Keratinocyte (primary cell): Measurements from ENCODE around the gene PTGES. TPM values are rescaled to one million over a fixed set of nuclear protein-coding genes. Genes with fewer than 3 reads are reported as not detected.

Experiments
- DNase-seq: peaks from one replicate; pipeline ENCODE4 v3.0.0-alpha.2; 2011; ENCODE audit warnings: low read depth, missing footprints, low spot score
- FAIRE-seq: peaks from 2 replicates; lab custom pipeline; 2011; peaks lifted over from hg19 to GRCh38; lab: Jason Lieb, UNC
- H2AFZ ChIP-seq: 2 replicates; pipeline ENCODE4 v1.6.0; 2012; ENCODE audit warnings: low read length, control low read depth, inconsistent platforms; ENCODE audit not compliant: control insufficient read depth
- H3K27ac ChIP-seq: 2 replicates; pipeline ENCODE4 v1.5.1; 2011; ENCODE audit warnings: low read length; ENCODE audit not compliant: control insufficient read depth, insufficient read depth
- H3K27me3 ChIP-seq: 3 replicates; pipeline ENCODE4 v1.6.0; 2011; ENCODE audit warnings: low read length; ENCODE audit not compliant: control insufficient read depth, insufficient read depth; ENCODE audit errors: extremely low read depth
- H3K36me3 ChIP-seq, 2 experiments: 2 replicates in 1 of 2; 3 replicates in 1 of 2; pipeline ENCODE4 v1.5.1; 2011; ENCODE audit warnings: low read length in 2 of 2, mild to moderate bottlenecking in 1 of 2; ENCODE audit not compliant: control insufficient read depth in 2 of 2, insufficient read depth in 2 of 2; ENCODE audit errors: extremely low read depth in 1 of 2
- H3K4me1 ChIP-seq: 3 replicates; pipeline ENCODE4 v1.5.1; 2011; ENCODE audit warnings: low read length; ENCODE audit not compliant: control insufficient read depth, insufficient read depth; ENCODE audit errors: extremely low read depth
- H3K4me2 ChIP-seq: 3 replicates; pipeline ENCODE4 v1.6.0; 2011; ENCODE audit warnings: low read depth, low read length; ENCODE audit not compliant: control insufficient read depth, insufficient read depth; ENCODE audit errors: extremely low read depth
- H3K4me3 ChIP-seq, 3 experiments: fragments of 200-600 bp in 1 of 3; sonication (generic) in 1 of 3; 2 replicates in 2 of 3; 3 replicates in 1 of 3; pipeline ENCODE4 v1.5.1; 2011 to 2016; ENCODE audit warnings: low read length in 3 of 3, mild to moderate bottlenecking in 3 of 3, control low read depth in 2 of 3, inconsistent platforms in 1 of 3, low read depth in 1 of 3, mixed read lengths in 1 of 3, mixed run types in 1 of 3, moderate library complexity in 1 of 3; ENCODE audit not compliant: control insufficient read depth in 2 of 3, insufficient read depth in 2 of 3; ENCODE audit errors: extremely low read depth in 1 of 3
- H3K79me2 ChIP-seq: 2 replicates; pipeline ENCODE4 v1.6.0; 2012; ENCODE audit warnings: low read length; ENCODE audit not compliant: control insufficient read depth, insufficient read depth
- H3K9ac ChIP-seq: 3 replicates; pipeline ENCODE4 v1.6.0; 2011; ENCODE audit warnings: low read length; ENCODE audit not compliant: control insufficient read depth, insufficient read depth; ENCODE audit errors: extremely low read depth
- H3K9me1 ChIP-seq: 3 replicates; pipeline ENCODE4 v1.6.0; 2011; ENCODE audit warnings: low read length; ENCODE audit not compliant: control insufficient read depth, insufficient read depth; ENCODE audit errors: extremely low read depth
- H3K9me3 ChIP-seq: 2 replicates; pipeline ENCODE4 v1.5.1; 2012; ENCODE audit warnings: low read depth, low read length; ENCODE audit not compliant: control insufficient read depth
- H4K20me1 ChIP-seq: 3 replicates; pipeline ENCODE4 v1.6.0; 2011; ENCODE audit warnings: low read length; ENCODE audit not compliant: control insufficient read depth, insufficient read depth; ENCODE audit errors: extremely low read depth
- CTCF ChIP-seq, 3 experiments: IDR thresholded peaks in 1 of 3; conservative IDR thresholded peaks in 1 of 3; optimal IDR thresholded peaks in 1 of 3; 2 replicates in 2 of 3; 3 replicates in 1 of 3; pipeline versions ENCODE3 to v1.5.1; 2011; ENCODE audit warnings: low read length in 3 of 3, mild to moderate bottlenecking in 3 of 3, moderate library complexity in 2 of 3, control low read depth in 1 of 3, inconsistent platforms in 1 of 3; ENCODE audit not compliant: insufficient read depth in 2 of 3; ENCODE audit errors: extremely low read depth in 1 of 3
- EZH2 ChIP-seq: IDR thresholded peaks from one replicate; pipeline ENCODE4 v1.6.1; 2012; ENCODE audit warnings: inconsistent platforms, mild to moderate bottlenecking, low read length, moderate library complexity
- dilution Hi-C: fragments of 300-500 bp; cut with MboI; formaldehyde crosslinking; loops from one replicate; pipeline ENCODE4 v1.7.0; 2020; ENCODE audit warnings: low sequenced_read_pairs; ENCODE audit not compliant: extremely low pct_ligation_motif_present
- polyA plus RNA-seq, 5 experiments: library from polyadenylated mRNA; depleted of rRNA in 3 of 5; stranded (reverse) in 3 of 5; stranded (forward) in 1 of 5; unstranded in 1 of 5; fragments of >200 nt; gene quantifications; 1 replicate in 1 of 5; 2 replicates in 3 of 5; 3 replicates in 1 of 5; pipeline versions ENCODE4 v1.2.1 to v1.2.3, GENCODE V29; 2011 to 2012; ENCODE audit warnings: missing spikeins in 2 of 5, low read depth in 1 of 5, low replicate concordance in 1 of 5

The PTGES gene
- polyA plus RNA-seq, 1 donor (not counting 4 experiments of a cell fraction or from before 2014, with no cell fraction given): 19.7 TPM

GRCh38 chr9:129731477-129732085 lies 21.3 kb downstream of the PTGES start:
- dilution Hi-C loops: no loop called here
- H3K27me3 ChIP-seq: no peaks in the 10 kb centered on the region
- no peak for FAIRE-seq

GRCh38 chr9:129728744-129729143 lies 24.1 kb downstream of the PTGES start:
- dilution Hi-C loops: loop anchor here (10.0 kb wide), 1 partner anchor 94 kb away; no protein-coding TSS in a partner anchor
- no peak for TF ChIP-seq EZH2
- no peak for TF ChIP-seq CTCF (optimal IDR thresholded peaks at IDR 0.05 in 1 of 3, IDR thresholded peaks at IDR 0.05 in 1 of 3, conservative IDR thresholded peaks at IDR 0.05 in 1 of 3; ENCODE audit: extremely low read depth in 1 of 3, insufficient read depth in 2 of 3, low read length in 3 of 3)
- H3K27me3 ChIP-seq: no peaks in the 10 kb centered on the region
- DNase-seq (no peak), FAIRE-seq (no peak)
- no peak overlapping the region for H3K4me2 ChIP-seq
- H3K27ac ChIP-seq: no peak overlapping the region
- no peaks in the 10 kb centered on the region for H3K79me2 ChIP-seq
- H2AFZ ChIP-seq: no peak overlapping the region
- no peaks in the 10 kb centered on the region for H3K9me1 ChIP-seq
- H3K4me1 ChIP-seq: peaks cover 5% of the 10 kb centered on the region
- H3K36me3 ChIP-seq: no peaks in the 10 kb centered on the region
- H3K9me3 ChIP-seq: no peaks in the 10 kb centered on the region
- no peak overlapping the region for H3K9ac ChIP-seq
- no peak overlapping the region for H3K4me3 ChIP-seq
- H4K20me1 ChIP-seq: no peaks in the 10 kb centered on the region

More at GRCh38 chr9:129731477-129732085, 21.3 kb downstream of the PTGES start:
- Histone ChIP-seq H3K36me3 (no peaks in the 10 kb centered on the region), H3K79me2 (no peaks in the 10 kb centered on the region), H3K9me3 (no peaks in the 10 kb centered on the region), H3K9ac (no peak overlapping the region), H4K20me1 (no peaks in the 10 kb centered on the region), H3K4me2 (no peak overlapping the region), H3K27ac (no peak overlapping the region), H3K9me1 (no peaks in the 10 kb centered on the region), H3K4me3 (no peak overlapping the region), H2AFZ (no peak overlapping the region), H3K4me1 (peaks cover 4% of the 10 kb centered on the region)
- no peak for DNase-seq
- TF ChIP-seq EZH2 (no peak), CTCF (optimal IDR thresholded peaks at IDR 0.05 in 1 of 3, IDR thresholded peaks at IDR 0.05 in 1 of 3, conservative IDR thresholded peaks at IDR 0.05 in 1 of 3; ENCODE audit: extremely low read depth in 1 of 3, insufficient read depth in 2 of 3, low read length in 3 of 3) (no peak)
